ENCODE results near the gene TNFRSF8.
"Not testable (repeated sequence)": the region's sequence is repeated elsewhere in the genome, so short reads cannot be mapped to it uniquely, and the experiment has no call there.

TNFRSF8 gene

DNA sequence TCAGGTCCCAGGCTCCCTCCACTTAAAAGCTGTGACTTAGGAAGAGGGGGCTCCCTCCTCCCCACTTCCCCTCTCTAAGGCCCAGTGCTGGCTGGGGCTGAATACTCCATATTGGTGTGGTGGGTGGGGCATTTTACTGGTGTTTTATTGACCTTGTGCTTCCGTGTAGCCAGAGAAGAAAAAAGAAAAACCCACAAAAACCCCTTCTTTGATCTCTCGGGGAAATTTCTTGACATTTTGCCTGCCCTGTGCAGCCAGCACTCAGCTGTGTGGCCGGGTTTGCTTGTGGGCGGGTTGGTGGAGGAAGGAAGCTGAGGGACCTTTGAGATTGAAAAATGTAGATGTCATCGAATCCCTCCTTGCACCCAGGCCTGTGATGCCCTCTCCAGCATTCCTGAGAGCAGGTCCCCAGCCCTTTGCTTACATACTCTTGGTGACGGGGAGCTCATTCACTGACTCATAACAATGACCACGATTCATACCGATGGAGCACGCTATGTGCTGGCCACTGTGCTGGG is 24.8 kb downstream of the TNFRSF8 start:
- no peak for DNase-seq (ENCODE audit: low spot score)

DNA sequence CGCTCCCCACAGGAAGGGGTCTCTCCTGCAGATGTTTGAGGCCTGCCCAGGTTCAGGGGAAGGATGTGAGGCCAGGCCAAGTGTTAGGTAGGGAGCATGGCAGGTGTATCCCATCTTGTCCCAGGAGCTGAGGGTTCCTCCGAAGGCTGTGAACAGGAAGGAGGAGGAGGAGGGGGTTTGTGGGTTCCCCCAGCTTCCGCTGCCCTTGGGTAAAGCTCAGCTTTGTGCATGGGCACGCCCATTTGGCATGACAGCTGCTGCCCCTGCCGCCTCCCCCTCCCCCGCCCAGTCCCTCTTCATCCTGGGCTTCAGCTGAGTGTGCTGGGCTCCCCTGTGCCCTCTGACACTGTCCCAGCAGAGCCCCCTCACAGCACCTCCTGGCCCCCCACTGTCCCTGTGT is 25.5 kb downstream of the TNFRSF8 start:
- no peak for DNase-seq (ENCODE audit: low spot score)

DNA sequence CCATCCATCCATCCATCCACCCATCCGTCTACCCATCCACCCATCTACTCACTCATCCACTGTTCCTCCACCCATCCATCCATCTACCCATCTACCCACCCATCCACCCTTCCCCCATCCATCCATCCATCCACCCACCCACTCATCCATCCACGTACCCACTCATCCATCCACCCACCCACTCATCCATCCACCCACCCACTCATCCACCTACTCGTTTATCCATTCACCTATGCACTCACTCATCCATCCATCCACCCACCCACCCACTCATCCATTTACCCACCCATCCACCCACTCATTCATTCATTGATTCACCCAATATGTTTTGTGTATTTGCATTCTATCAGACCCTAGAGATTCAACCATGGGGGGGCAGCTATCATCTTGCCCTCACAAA is 27.2 kb downstream of the TNFRSF8 start:
- no peak for DNase-seq (ENCODE audit: low spot score)

DNA sequence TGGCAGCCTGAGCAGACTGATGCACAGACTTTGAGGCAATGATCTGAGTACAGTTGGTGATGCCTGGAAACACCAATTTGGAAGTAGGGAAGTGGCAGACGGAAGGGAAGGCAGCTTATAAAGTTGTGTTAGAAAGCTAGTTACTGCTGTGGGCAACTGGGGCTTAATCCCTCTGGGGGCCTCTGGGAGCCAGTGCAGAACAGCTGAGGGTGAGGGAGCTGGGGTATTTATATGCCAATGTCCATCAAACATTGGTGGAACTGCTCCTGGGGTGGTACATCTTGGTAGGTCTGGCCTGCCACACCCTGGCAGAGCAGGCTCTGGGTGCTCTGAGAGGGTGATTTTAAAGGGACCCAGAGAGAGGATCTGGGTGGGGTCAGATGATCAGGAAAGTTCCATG is 28.1 kb downstream of the TNFRSF8 start:
- DNase-seq (ENCODE audit: low spot score), result no peak

DNA sequence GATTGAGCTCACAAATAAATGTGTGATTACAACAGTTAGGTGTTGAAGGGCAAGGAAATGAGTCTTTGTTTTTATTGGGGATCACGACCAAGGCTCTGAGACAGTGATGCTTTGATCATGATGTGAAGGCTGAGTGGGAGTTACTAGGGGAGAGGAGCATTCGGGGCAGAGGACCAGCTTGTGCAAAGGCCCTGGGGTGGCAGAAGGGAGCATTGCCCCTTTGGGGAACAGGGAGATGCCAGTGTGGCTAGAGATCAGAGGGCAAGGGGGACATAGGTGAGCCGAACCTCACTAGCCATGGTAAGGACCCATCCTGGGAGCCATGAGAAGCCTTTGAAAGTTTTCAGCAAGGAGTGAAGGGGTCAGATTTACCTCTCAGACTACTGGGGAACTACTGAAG is 31.1 kb downstream of the TNFRSF8 start:
- no peak for DNase-seq (ENCODE audit: low spot score)

DNA sequence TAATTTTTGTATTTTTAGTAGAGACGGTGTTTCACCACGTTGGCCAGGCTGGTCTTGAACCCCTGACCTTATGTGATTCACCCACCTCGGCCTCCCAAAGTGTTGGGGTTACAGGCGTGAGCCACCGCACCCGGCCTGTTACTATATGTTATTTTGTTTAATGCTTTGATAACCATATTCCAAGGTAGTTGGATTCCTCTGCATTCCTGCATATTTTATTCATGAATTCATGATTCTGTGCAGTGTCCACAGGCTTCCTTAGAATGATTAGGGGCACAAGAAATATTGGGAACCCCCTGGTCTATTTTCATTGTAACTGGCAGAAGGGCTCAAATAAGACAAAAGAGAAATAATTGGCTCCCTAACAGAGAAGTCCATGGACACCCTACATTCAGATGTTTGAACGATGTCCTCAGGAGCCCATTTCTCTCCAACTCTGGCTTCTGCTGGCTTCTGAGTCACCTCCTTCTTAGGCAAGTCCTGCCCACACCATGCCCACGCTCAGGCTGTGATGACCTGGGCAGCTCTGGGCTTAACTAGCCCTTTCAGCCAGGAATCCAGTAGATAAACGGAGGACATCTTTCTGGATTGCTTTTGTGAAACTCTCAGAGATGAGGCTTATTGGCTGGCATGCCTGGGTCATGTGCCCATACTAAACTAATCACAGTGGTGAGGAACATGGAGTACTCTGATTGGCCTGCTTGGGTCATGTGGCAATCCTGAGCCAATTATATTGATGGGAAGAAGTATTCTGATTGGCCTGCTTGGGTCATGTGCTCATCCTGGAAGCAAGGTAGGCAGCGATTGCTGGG is 32.6 kb downstream of the TNFRSF8 start:
- no peak for DNase-seq (ENCODE audit: low spot score)

DNA sequence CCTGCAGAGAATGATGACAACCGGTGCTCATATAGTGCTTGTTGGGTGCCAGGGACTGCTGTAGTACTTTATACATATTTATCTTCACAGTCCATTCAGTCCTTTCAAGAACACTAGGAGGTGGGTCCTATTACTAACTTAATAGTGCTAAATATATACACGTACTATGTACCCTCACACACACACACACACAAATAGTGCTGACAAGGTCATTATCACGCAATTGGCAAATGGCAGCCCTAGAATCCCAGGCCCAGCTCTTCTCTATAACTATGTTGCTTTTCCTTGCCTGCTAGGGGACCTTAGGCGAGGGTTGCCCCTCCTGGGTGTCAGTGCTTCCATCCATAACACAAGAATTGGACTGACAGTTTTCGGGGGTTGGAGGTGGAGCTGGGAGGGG is 33.5 kb downstream of the TNFRSF8 start:
- no peak for DNase-seq (ENCODE audit: low spot score)

DNA sequence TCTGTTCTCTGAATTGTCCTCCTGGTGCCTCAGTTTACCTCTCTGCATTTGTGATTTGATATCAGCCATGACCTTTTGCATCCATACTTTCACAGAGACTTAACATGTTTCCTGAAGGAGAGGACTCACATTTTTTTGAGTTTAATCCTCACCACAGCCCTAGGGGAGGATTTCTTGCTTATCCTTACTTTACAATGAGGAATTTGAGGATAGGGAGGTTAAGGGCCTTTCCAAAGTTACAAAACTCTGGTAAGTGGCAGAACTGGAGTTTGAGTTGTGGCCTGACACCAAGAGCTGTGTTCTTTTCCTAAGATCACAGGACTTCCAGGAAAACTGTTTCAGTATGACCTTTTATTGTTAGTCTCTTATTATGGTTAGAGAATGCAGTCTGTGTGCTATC is 34.2 kb downstream of the TNFRSF8 start:
- DNase-seq (ENCODE audit: low spot score), result no peak

DNA sequence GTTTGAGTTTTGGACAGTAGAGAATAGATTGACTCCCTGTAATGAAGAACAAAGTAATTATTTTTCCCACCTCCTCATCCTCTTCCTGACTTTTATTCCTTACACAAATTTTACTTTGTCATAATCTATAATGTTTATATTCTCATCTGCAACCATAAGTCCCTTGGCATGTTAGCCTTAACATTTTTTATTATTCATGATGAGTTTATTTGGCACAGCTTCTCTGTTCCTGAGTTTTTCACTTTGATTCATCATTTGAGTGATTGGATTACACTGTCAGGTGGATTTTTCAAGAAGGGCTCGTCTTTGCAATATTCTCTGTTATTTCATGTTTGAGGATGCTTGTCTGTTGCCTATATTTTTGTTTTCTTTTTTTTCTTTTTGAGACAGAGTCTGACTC is 35.7 kb downstream of the TNFRSF8 start:
- DNase-seq (ENCODE audit: low spot score), result no peak

DNA sequence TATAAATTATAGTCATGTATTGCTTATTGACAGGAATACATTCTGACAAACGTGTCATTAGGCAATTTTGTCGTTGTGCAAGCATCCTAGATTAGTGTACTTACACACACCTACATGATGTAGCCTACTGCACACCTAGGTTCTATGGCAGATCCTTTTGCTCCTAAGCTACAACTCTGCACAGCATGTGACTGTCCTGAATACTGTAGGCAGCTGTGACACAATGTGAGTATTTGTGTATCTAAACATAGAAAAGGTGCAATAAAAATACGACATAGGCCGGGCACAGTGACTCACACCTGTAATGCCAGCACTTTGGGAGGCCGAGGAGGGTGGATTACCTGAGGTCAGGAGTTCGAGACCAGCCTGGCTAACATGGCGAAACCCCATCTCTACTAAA is 36.5 kb downstream of the TNFRSF8 start:
- no peak for DNase-seq (ENCODE audit: low spot score)

DNA sequence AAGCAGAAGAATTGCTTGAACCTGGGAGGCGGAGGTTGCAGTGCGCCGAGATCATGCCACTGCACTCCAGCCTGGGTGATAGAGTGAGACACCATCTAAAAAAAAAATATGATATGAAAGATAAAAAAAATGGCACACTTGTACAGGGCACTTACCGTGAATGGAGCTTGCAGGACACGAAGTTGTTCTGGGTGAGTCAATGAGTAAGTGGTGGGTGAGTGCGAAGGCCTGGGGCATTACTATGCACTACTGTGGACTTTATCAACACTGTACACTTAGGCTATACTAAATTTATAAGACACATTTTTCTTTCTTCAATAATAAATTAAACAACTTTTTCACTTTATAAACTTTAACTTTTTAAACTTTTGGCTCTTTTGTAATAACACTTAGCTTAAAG is 37.0 kb downstream of the TNFRSF8 start:
- no peak for DNase-seq (ENCODE audit: low spot score)

DNA sequence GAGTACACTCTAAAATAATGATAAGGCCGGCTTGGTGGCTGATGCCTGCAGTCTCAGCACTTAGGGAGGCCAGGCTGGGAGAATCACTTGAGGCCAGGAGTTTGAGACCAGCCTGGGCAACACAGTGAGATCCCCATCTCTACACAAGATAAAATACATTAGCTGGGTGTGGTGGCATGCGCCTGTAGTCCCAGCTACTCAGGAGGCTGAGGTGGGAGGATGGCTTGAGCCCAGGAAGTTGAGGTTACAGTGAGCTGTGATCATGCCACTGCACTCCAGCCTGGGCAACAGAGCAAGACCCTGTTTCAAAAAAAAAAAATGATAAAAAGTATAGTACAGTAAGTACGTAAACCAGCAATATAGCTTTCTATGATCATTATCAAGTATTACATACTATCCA is 38.0 kb downstream of the TNFRSF8 start:
- DNase-seq (ENCODE audit: low spot score), result not testable (repeated sequence)

DNA sequence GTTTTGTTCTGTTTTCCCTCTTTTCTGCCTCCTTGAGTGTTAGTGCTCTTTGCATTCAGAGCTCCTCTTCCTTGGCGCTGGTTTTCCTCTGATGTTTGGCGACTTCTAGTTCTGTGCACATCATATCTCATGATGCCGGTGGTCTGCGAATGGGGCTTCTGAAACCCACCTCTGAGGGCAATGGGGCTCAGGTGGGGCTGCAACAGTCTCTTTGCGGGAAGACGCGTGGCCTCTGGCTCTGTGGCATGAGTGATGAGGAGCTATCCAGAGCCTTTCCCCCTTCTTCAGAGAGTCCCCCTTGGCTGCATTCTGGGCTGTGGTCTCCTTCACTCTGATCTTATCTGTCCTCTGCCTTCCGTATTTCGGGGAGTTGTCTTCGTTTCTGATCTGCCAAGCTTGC is 39.0 kb downstream of the TNFRSF8 start:
- DNase-seq (ENCODE audit: low spot score), result no peak

DNA sequence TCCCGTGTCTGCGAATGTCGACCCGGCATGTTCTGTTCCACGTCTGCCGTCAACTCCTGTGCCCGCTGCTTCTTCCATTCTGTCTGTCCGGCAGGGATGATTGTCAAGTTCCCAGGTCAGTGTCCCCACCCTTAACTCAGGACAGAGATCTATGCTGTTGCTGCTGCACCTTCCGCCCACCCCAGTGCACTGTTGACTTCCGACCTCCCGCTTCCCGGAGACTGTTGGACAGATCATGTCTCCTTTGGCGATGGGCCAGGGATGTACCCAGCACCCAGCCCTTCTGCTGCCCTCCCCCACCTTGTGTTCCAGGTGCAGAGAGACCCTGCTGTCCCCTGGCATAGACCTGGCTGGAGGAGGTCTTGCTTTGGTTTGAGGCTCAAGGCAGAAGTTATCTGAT is 41.3 kb downstream of the TNFRSF8 start:
- DNase-seq (ENCODE audit: low spot score), result no peak

DNA sequence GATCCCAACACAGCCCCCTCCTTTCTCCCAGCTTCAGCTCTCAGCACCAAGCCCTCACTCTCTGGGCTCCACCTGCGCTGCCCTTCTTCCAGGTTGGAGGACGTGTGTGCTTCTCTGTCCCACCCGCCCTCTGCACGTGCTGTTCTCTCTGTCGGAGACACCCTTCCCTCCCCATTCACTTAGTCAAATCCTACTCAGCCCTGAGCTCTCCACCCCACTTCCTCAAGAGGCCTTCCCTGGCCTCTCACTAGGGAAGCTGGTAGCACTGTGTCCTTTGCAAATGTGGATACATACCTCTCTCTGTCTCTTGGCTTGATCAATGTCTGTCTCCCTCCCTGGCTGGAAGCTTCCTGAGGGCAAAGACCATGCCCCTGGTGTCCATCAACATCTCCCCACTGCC is 43.0 kb downstream of the TNFRSF8 start:
- no peak for DNase-seq (ENCODE audit: low spot score)

DNA sequence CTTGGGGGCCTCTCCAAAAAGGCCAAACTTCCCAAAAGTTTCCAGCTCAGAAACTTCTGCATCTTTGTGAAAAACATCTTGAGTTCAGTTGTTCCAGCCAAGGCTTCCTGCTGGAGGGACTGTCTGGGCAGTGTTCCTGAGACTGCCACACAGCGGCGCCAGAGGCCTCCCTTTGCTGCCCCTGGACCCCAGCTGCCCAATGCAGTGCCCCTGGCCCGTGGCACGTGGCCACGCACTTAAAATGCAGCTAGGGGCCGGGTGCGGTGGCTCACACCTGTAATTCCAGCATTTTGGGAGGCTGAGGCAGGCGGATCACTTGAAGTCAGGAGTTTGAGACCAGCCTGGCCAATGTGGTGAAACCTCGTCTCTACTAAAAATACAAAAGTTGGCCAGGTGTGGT is 43.8 kb downstream of the TNFRSF8 start:
- not testable (repeated sequence) for DNase-seq (ENCODE audit: low spot score)

DNA sequence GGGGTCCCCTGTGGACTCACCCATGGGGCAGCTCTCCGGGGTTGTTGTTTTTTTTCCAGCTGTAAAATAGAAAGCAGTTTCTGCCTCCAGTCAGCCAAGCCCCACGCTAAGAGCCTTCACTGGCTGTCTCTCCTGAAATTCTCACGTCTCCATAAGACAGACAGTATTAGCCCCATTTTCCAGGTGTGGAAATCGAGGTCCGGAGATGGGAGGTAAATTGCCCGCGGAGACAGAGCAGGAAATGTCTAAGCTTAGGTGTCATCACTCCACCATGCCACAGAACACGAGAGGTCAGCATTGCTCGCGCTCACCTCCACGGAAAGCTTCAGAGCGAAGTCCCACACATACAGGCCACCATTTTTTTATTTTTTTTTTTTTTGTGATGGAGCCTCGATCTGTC is 44.6 kb downstream of the TNFRSF8 start:
- no peak for DNase-seq (ENCODE audit: low spot score)

DNA sequence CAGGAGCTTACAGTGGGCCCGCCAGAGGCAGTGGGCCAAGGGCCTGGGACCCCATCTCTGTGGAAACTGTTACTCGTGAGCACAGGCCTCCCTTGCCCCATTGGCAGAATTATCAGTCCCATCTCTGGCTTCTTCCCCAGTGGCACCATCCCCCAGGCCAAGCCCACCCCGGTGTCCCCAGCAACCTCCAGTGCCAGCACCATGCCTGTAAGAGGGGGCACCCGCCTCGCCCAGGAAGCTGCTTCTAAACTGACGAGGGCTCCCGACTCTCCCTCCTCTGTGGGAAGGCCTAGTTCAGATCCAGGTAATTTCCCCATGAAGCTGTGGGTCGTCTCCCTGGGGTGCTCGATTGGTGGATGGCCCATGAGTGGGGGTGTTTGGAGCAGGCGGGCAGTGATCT is 46.8 kb downstream of the TNFRSF8 start:
- DNase-seq (ENCODE audit: low spot score), result no peak

DNA sequence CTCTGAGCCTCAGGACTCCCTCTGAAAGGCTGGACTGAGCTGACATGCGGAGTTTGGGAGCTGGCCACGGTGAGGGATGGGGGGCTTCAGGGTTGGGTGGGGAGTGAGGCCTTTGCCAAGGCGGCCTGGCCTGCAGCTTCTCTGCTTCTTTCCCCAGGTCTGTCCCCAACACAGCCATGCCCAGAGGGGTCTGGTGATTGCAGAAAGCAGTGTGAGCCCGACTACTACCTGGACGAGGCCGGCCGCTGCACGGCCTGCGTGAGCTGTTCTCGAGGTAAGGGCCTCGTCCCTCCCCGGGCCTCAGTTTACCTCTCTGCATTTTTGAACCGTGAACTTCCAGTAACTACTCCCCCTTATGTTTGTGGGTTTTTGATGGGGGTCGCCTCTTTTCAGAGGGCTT is 48.6 kb downstream of the TNFRSF8 start:
- no peak for DNase-seq (ENCODE audit: low spot score)

DNA sequence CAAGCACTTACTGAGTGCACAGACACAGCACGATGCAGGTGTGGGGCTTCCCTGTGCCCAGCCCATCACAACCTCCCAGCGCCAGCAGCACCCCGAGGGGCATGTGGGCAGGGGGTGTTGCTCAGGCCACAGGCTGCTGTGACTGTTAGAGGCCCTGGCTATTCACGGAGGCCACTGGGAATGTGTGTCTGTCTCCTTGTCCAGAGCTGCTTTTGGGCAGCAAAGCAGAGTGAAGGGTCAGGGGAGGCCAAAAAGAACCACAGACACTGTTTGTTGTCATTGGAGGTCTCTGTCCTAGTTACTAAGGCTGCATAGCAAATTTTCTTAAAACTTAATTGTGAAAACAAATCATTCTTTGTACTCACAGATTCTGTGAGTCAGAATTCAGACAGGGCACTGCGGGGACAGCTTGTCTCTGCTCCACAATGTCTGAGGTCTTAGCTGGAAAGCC is 49.6 kb downstream of the TNFRSF8 start:
- peak; percentile 7 for DNase-seq (ENCODE audit: low spot score)

DNA sequence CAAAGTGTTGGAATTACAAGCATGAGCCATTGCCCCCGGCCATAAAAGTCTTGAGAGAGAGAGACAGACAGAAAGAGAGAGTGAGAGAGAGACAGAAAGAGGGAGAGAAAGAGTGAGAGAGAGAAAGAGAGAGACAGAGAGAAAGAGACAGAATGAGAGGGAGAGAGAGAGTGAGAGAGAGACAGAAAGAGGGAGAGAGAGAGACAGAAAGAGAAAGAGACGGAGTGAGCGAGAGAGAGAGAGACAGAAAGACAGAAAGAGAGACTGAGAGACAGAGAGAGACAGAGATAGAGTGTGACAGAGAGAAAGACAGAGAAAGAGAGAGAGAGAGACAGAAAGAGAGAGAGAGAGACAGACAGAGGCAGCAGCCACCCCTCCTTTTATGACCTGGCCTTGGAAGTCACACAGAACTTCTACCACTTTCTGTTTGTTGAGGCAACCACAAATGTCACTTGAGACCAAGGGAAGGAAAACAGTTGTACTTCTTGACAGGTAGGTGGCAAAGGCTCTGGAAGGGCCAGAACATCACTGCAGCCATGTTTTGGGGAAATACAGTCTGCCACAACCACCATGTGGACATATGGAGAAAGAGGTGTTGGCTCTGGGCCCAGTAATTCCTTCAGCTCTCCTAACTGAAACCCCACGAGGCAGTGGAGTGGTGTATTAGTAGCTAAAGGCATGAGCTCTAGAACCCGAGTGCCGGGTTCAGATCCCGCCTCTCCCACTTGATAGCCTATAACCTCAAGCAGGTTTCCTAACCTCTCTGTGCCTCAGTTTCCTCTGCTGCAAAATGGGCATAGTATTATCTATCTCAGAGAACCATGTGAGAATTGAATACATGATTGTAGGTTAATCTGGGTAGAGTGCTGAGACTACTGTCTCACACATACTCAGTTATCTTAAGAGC is 50.6 kb downstream of the TNFRSF8 start:
- peak; percentile 58 for DNase-seq (ENCODE audit: low spot score)

DNA sequence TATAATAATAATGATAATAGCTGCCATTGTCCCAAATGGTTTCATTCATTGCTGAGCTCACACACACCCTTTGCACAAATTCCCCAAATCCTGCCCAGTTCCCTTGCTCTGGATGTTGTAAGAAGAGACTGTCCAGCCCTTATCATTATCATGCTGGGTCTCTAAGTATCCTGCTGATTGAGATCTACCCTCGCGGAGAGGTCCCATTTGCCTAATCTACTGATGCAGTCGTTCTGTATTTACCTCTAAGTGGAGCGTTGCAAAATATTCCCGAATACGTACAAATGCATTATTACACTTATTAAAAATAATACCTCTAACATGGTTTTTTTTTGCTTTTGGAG is 51.2 kb downstream of the TNFRSF8 start:
- DNase-seq (ENCODE audit: low spot score), result no peak

DNA sequence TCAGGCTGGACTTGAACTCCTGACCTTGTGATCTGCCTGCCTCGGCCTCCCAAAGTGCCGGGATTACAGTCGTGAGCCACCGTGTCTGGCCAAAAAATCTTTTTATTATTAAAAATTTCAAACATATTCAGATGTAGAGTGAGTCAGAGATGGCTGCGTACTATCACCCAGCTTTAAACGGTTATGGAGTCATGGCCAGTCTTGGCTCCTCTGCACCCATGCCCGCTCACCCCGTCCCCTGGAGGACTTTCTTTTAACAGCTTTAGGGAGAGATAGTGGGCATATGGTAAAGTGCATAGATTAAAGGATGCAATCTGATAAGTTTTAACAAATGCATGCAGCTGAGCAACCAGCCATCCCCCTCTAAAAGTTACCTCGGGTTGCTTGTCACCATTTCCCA is 51.8 kb downstream of the TNFRSF8 start:
- DNase-seq (ENCODE audit: low spot score), result no peak

Measured in cerebellar cortex (tissue), 1 donor.